GM12878 (cell line): ENCODE measurements around the gene SCAANT1. TPM values are rescaled to one million over a fixed set of nuclear protein-coding genes. Genes with fewer than 3 reads are reported as not detected.
A peak's percentile ranks its signal among the peaks of the same experiment; 100 is the strongest.

Experiments used
- ATAC-seq: fragments of 200-7000 bp; cut with Tn5 transposase; 3 replicates; pipeline ENCODE4 v1.9.1; 2020; ENCODE audit warnings: mild to moderate bottlenecking, moderate library complexity
- BruUV-seq: library from RNA; stranded (reverse); fragments of 400-500 nt; replicated peaks from 2 replicates; lab custom pipeline; 2021; lab: Mats Ljungman, UMichigan
- CTCF ChIA-PET: fragments of 300-600 bp; sonication (Branson Sonifier 250); formaldehyde crosslinking; extraction: SDS; loops from one replicate; lab custom pipeline; 2021; ENCODE audit warnings: inconsistent platforms; lab: Yijun Ruan, JAX
- POLR2A ChIA-PET: fragments of 350-600 bp; formaldehyde crosslinking; extraction: SDS; loops from one replicate; lab custom pipeline; 2021; ENCODE audit warnings: inconsistent platforms; lab: Charles Lee
- RAD21 ChIA-PET: fragments of 300-600 bp; sonication (Branson Sonifier 250); formaldehyde crosslinking; loops from one replicate; lab custom pipeline; 2023; ENCODE audit warnings: antibody characterized with exemption; ENCODE audit not compliant: unreplicated experiment; lab: Charles Lee
- SMC1A ChIA-PET: fragments of 300-600 bp; sonication (Branson Sonifier 250); formaldehyde crosslinking; loops from one replicate; lab custom pipeline; 2023; ENCODE audit not compliant: unreplicated experiment, uncharacterized antibody; lab: Charles Lee
- DNase-seq: peaks from one replicate; pipeline ENCODE4 v3.0.0-alpha.2; 2011; ENCODE audit warnings: low read depth, low spot score
- FAIRE-seq: peaks from 3 replicates; lab custom pipeline; 2011; peaks lifted over from hg19 to GRCh38; lab: Jason Lieb, UNC
- H2AFZ ChIP-seq: 2 replicates; pipeline ENCODE4 v1.6.0; 2011; ENCODE audit warnings: low read depth, low read length, control low read depth; ENCODE audit not compliant: control insufficient read depth
- H3K27ac ChIP-seq: 2 replicates; pipeline ENCODE4 v1.5.1; 2011; ENCODE audit warnings: control low read depth; ENCODE audit not compliant: control insufficient read depth, insufficient read depth
- H3K27me3 ChIP-seq, 2 experiments: replicated peaks in 1 of 2; 2 replicates each; pipeline versions ENCODE4 v1.6.0 to v1.6.1; 2011; ENCODE audit warnings: low read length in 1 of 2; ENCODE audit not compliant: control insufficient read depth in 2 of 2, insufficient read depth in 2 of 2
- H3K36me3 ChIP-seq, 2 experiments: 2 replicates each; pipeline ENCODE4 v1.5.1; 2011; ENCODE audit warnings: low read length in 1 of 2; ENCODE audit not compliant: control insufficient read depth in 2 of 2, insufficient read depth in 2 of 2
- H3K4me1 ChIP-seq: 2 replicates; pipeline ENCODE4 v1.6.1; 2011; ENCODE audit warnings: mild to moderate bottlenecking, low read length, moderate library complexity, mixed read lengths; ENCODE audit not compliant: control insufficient read depth, insufficient read depth
- H3K4me2 ChIP-seq: 2 replicates; pipeline ENCODE4 v1.6.0; 2011; ENCODE audit warnings: control low read depth; ENCODE audit not compliant: control insufficient read depth, insufficient read depth
- H3K4me3 ChIP-seq: fragments of 200-600 bp; sonication (generic); 2 replicates; pipeline ENCODE4 v1.5.1; 2016
- H3K79me2 ChIP-seq: 2 replicates; pipeline ENCODE4 v1.6.0; 2011; ENCODE audit warnings: low read length; ENCODE audit not compliant: control insufficient read depth, insufficient read depth
- H3K9ac ChIP-seq: 2 replicates; pipeline ENCODE4 v1.8.0; 2011; ENCODE audit warnings: low read length, control low read depth, mixed read lengths; ENCODE audit not compliant: control insufficient read depth, insufficient read depth
- H3K9me3 ChIP-seq: replicated peaks from 3 replicates; pipeline ENCODE4 v1.5.1; 2011; ENCODE audit warnings: mild to moderate bottlenecking, low read length; ENCODE audit not compliant: control insufficient read depth, insufficient read depth
- H4K20me1 ChIP-seq: 2 replicates; pipeline ENCODE4 v1.6.0; 2011; ENCODE audit not compliant: control insufficient read depth, insufficient read depth
- PAX5 ChIP-seq: IDR thresholded peaks from 2 replicates; pipeline ENCODE4 v1.6.1; 2011; ENCODE audit warnings: low read depth, low read length, borderline replicate concordance
- SPI1 ChIP-seq: IDR thresholded peaks from 2 replicates; pipeline ENCODE4 v1.6.1; 2011; ENCODE audit warnings: low read depth, mild to moderate bottlenecking, low read length, moderate library complexity, borderline replicate concordance; ENCODE audit not compliant: insufficient read depth
- YY1 ChIP-seq: IDR thresholded peaks from 2 replicates; pipeline ENCODE4 v1.6.1; 2011; ENCODE audit warnings: low read depth, mild to moderate bottlenecking, low read length
- ZNF384 ChIP-seq: IDR thresholded peaks from 2 replicates; pipeline ENCODE4 v1.6.1; 2012; ENCODE audit warnings: low read depth, mild to moderate bottlenecking, low read length, improper control_type of control experiment, borderline replicate concordance
- WGBS: methylation state at CpG from one replicate; pipeline ENCODE4 v1.1.6; 2016; ENCODE audit warnings: low lambda C conversion rate; ENCODE audit not compliant: insufficient replicate concordance, insufficient coverage; ENCODE audit errors: missing lambda C conversion rate; 5-methylcytosine and 5-hydroxymethylcytosine counted together
- in situ Hi-C: fragments of 300-500 bp; cut with MboI; formaldehyde crosslinking; loops from 9 replicates; pipeline ENCODE4 v1.14.3; 2018; ENCODE audit warnings: mixed read lengths
- intact Hi-C: fragments of 100-400 bp; cut with micrococcal nuclease; formaldehyde crosslinking; loops from one replicate; pipeline ENCODE4 v1.14.2; 2022; ENCODE audit not compliant: unreplicated experiment
- polyA plus RNA-seq, 11 experiments: library from polyadenylated mRNA; depleted of rRNA in 4 of 11; unstranded in 6 of 11; stranded (reverse) in 5 of 11; fragments of >200 nt; fragmentation: Nextera tagmentation in 4 of 11; fragmentation: Illumina TruSeq in 1 of 11; extraction: Ambion mirVana in 4 of 11; extraction: Trizol in 1 of 11; gene quantifications; 1 replicate in 1 of 11; 2 replicates in 10 of 11; pipeline versions ENCODE4 v1.2.1 to v1.2.3, GENCODE V29; 2011 to 2016; ENCODE audit warnings: inconsistent platforms in 2 of 11, missing spikeins in 2 of 11, low read depth in 1 of 11
- total RNA-seq, 4 experiments: library from RNA; depleted of rRNA in 3 of 4; stranded (reverse); fragments of >200 nt in 3 of 4; fragmentation: Illumina TruSeq in 1 of 4; extraction: Trizol in 1 of 4; gene quantifications; 2 replicates each; pipeline versions ENCODE4 v1.2.1 to v1.2.3, GENCODE V29; 2013 to 2021
- TF ChIP-seq, protein P1 (sequence below): fragments of 450-650 bp; IDR thresholded peaks from 2 replicates; pipeline ENCODE4 v1.6.1; 2017; ENCODE audit warnings: borderline replicate concordance

The SCAANT1 gene
- total and polyA plus RNA-seq, 10 of the 15 experiments (the other 5 are each of a cell fraction or from before 2014, with no cell fraction given): 0.60 to 1.7 (median 0.95) TPM; not detected in 6

DNA sequence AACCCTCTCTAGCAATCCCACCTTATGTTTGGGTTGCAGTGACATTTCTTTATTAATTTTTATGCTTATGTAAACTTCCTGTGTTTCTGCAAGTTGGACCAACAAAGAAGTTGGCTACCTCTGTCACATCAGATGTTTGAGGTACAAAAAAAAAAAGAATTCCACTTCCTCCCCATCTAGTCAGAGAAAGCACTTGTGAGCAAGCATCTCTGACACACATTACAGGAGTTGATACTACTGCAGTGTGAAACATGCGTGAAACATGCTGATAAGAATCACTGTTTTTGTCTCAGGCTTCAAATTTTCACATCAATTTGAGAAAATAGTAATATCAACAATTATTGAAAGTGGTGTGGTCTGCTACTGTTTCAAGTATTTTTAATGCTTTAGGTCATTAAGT is 1.3 kb downstream of the SCAANT1 start:
- 0% methylated on average over 1 of the region's 1 CpG for WGBS
- Histone ChIP-seq H3K4me2 (peak overlapping the region; percentile 90), H3K79me2 (peaks cover 13% of the 10 kb centered on the region), H3K27me3 (no peaks in the 10 kb centered on the region), H3K36me3 (peaks cover 1 to 9% of the 10 kb centered on the region in 2 experiments; a peak in 3 of 4 replicates), H3K4me1 (peaks cover 20% of the 10 kb centered on the region), H3K9me3 (no peaks in the 10 kb centered on the region), H3K27ac (peak overlapping the region; percentile 86), H3K4me3 (peak overlapping the region; percentile 72), H4K20me1 (no peaks in the 10 kb centered on the region), H3K9ac (peak overlapping the region; percentile 80), H2AFZ (0 out of 2 replicates have a peak overlapping the region, but pooled peaks have one; percentile 67)
- FAIRE-seq (peak; percentile 92), DNase-seq (no peak), ATAC-seq (peak; percentile 9; the same call in 2 of the 3 replicates)
- intact Hi-C loops (loop anchor here (2.0 to 5.0 kb wide), 2 partner anchors 46 to 51 kb away; no protein-coding TSS in a partner anchor), in situ Hi-C loops (no loop called here)
- ChIA-PET CTCF (interaction anchor here (0.9 to 1.9 kb wide), 4 partner anchors 16 to 58 kb away, joined by 3 to 8 read pairs (median 4); no protein-coding TSS in a partner anchor), SMC1A (interaction anchor here (0.7 to 2.0 kb wide), 6 partner anchors 25 to 58 kb away, joined by 3 to 10 read pairs (median 6); no protein-coding TSS in a partner anchor), RAD21 (interaction anchor here (1.8 kb wide), 1 partner anchor 83 kb away, joined by 4 read pairs; no protein-coding TSS in a partner anchor), POLR2A (interaction anchor here (1.3 kb wide), 1 partner anchor 11 kb away, joined by 3 read pairs; no protein-coding TSS in a partner anchor)
- TF ChIP-seq ZNF384 (0 out of 2 replicates have a peak, but pooled peaks have one; percentile 43), PAX5 (no peak), YY1 (no peak), SPI1 (peak; percentile 67)
- TF ChIP-seq, protein P1, sequence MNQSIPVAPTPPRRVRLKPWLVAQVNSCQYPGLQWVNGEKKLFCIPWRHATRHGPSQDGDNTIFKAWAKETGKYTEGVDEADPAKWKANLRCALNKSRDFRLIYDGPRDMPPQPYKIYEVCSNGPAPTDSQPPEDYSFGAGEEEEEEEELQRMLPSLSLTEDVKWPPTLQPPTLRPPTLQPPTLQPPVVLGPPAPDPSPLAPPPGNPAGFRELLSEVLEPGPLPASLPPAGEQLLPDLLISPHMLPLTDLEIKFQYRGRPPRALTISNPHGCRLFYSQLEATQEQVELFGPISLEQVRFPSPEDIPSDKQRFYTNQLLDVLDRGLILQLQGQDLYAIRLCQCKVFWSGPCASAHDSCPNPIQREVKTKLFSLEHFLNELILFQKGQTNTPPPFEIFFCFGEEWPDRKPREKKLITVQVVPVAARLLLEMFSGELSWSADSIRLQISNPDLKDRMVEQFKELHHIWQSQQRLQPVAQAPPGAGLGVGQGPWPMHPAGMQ: no peak
- no TSS peak for BruUV-seq
